ENCODE data around the gene SELENOW. TPM values are rescaled to one million over a fixed set of nuclear protein-coding genes. Genes with fewer than 3 reads are reported as not detected.

SELENOW gene
- total and polyA plus RNA-seq, 2 experiments from 2014 or later, result 561 to 571 TPM

GRCh38 chr19:47832723-47833122 lies 54.2 kb downstream of the SELENOW start:
- DNase-seq, result no peak
- no peaks in the 10 kb centered on the region for H3K9me3 ChIP-seq (ENCODE audit: low read depth)
- in situ Hi-C loops (cut with MboI), result no loop called here
- no peak overlapping the region for H3K4me3 ChIP-seq
- H3K9me2 ChIP-seq (ENCODE audit: insufficient read depth), result no peaks in the 10 kb centered on the region
- H3K9ac ChIP-seq, result no peak overlapping the region
- no peak overlapping the region for H3K4me2 ChIP-seq (ENCODE audit: unreplicated experiment)
- no peaks in the 10 kb centered on the region for H3K79me2 ChIP-seq (ENCODE audit: insufficient read depth)
- no peaks in the 10 kb centered on the region for H3K36me3 ChIP-seq (ENCODE audit: low read depth)
- no peak overlapping the region for H2AFZ ChIP-seq
- no peak overlapping the region for H3K27ac ChIP-seq
- WGBS, 2 experiments (ENCODE audit: low coverage in 1 of 2, low lambda C conversion rate in 2 of 2, missing lambda C conversion rate in 2 of 2), result 85 to 91% methylated on average over 4 of the region's 4 CpGs
- H3K4me1 ChIP-seq (ENCODE audit: insufficient read depth), result no peaks in the 10 kb centered on the region
- H4K20me1 ChIP-seq (ENCODE audit: insufficient read depth), result no peaks in the 10 kb centered on the region
- TF ChIP-seq EZH2phosphoT487 (IDR thresholded peaks at IDR 0.05; ENCODE audit: insufficient read depth, low read depth), result no peak
- TF ChIP-seq EZH2 (IDR thresholded peaks at IDR 0.05; ENCODE audit: insufficient read depth, poor library complexity, severe bottlenecking), result no peak
- H3F3A ChIP-seq (ENCODE audit: insufficient read depth), result no peaks in the 10 kb centered on the region
- H3K27me3 ChIP-seq (replicated peaks; ENCODE audit: insufficient read depth), result peaks cover 6% of the 10 kb centered on the region

Small RNAs within 50 kb of the gene (small RNA-seq; reads per million reads assigned to genes)
- gene AC008745.1 (ENCODE audit: low read depth, low replicate concordance), result not detected
- gene SNORD23 (ENCODE audit: low read depth, low replicate concordance), result not detected

Other genes starting within 250 kb of the SELENOW start
- not detected in 2 replicates for gene ZNF541, start 205.6 kb upstream of the SELENOW start, total RNA-seq (2014; rRNA removed; shearing (Covaris generic))
- gene ZNF541, start 205.6 kb upstream of the SELENOW start, polyA plus RNA-seq (2016; fragmentation: Nextera tagmentation; extraction: Ambion mirVana), result 0.11 and 0.15 TPM in 2 replicates
- gene BICRA, start 169.6 kb upstream of the SELENOW start, total RNA-seq (2014; rRNA removed; shearing (Covaris generic)), result 0.86 and 3.8 TPM in 2 replicates
- 0.81 and 1.1 TPM in 2 replicates for gene BICRA, start 169.6 kb upstream of the SELENOW start, polyA plus RNA-seq (2016; fragmentation: Nextera tagmentation; extraction: Ambion mirVana)
- 163 and 169 TPM in 2 replicates for gene EHD2, start 65.3 kb upstream of the SELENOW start, total RNA-seq (2014; rRNA removed; shearing (Covaris generic))
- 498 and 517 TPM in 2 replicates for gene EHD2, start 65.3 kb upstream of the SELENOW start, polyA plus RNA-seq (2016; fragmentation: Nextera tagmentation; extraction: Ambion mirVana)
- 58.3 and 62.8 TPM in 2 replicates for gene NOP53, start 33.2 kb upstream of the SELENOW start, total RNA-seq (2014; rRNA removed; shearing (Covaris generic))
- 39.8 and 40.7 TPM in 2 replicates for gene NOP53, start 33.2 kb upstream of the SELENOW start, polyA plus RNA-seq (2016; fragmentation: Nextera tagmentation; extraction: Ambion mirVana)
- not detected in 2 replicates for gene TPRX1, start 25.8 kb downstream of the SELENOW start, total RNA-seq (2014; rRNA removed; shearing (Covaris generic))
- not detected in 2 replicates for gene TPRX1, start 25.8 kb downstream of the SELENOW start, polyA plus RNA-seq (2016; fragmentation: Nextera tagmentation; extraction: Ambion mirVana)
- gene CRX, start 43.2 kb downstream of the SELENOW start, total RNA-seq (2014; rRNA removed; shearing (Covaris generic)), result not detected in 2 replicates
- not detected in 2 replicates for gene CRX, start 43.2 kb downstream of the SELENOW start, polyA plus RNA-seq (2016; fragmentation: Nextera tagmentation; extraction: Ambion mirVana)
- gene TPRX2, start 80.5 kb downstream of the SELENOW start, total RNA-seq (2014; rRNA removed; shearing (Covaris generic)), result not detected in 2 replicates
- not detected in 2 replicates for gene TPRX2, start 80.5 kb downstream of the SELENOW start, polyA plus RNA-seq (2016; fragmentation: Nextera tagmentation; extraction: Ambion mirVana)
- gene SULT2A1, start 107.6 kb downstream of the SELENOW start, total RNA-seq (2014; rRNA removed; shearing (Covaris generic)), result not detected in 2 replicates
- gene SULT2A1, start 107.6 kb downstream of the SELENOW start, polyA plus RNA-seq (2016; fragmentation: Nextera tagmentation; extraction: Ambion mirVana), result not detected in 2 replicates
- gene BSPH1, start 213.5 kb downstream of the SELENOW start, total RNA-seq (2014; rRNA removed; shearing (Covaris generic)), result not detected in 2 replicates
- not detected in 2 replicates for gene BSPH1, start 213.5 kb downstream of the SELENOW start, polyA plus RNA-seq (2016; fragmentation: Nextera tagmentation; extraction: Ambion mirVana)
- gene ELSPBP1, start 215.9 kb downstream of the SELENOW start, total RNA-seq (2014; rRNA removed; shearing (Covaris generic)), result not detected in 2 replicates
- gene ELSPBP1, start 215.9 kb downstream of the SELENOW start, polyA plus RNA-seq (2016; fragmentation: Nextera tagmentation; extraction: Ambion mirVana), result not detected in 2 replicates